IgD-negative memory B cell (primary cell): ENCODE measurements around the gene NRG3. TPM values are rescaled to one million over a fixed set of nuclear protein-coding genes. Genes with fewer than 3 reads are reported as not detected.

Experiments
- H3K27ac Mint-ChIP-seq, 3 donors: one replicate each; pipeline ENCODE4 v1.8.0; 2020 to 2022; ENCODE audit warnings: mild to moderate bottlenecking in 3 of 3, mixed read lengths in 3 of 3, moderate library complexity in 1 of 3
- H3K27me3 Mint-ChIP-seq: one replicate; pipeline ENCODE4 v1.8.0; 2021; ENCODE audit warnings: mixed read lengths
- H3K36me3 Mint-ChIP-seq: one replicate; pipeline ENCODE4 v1.8.0; 2020; ENCODE audit warnings: mild to moderate bottlenecking, mixed read lengths
- H3K4me1 Mint-ChIP-seq, 3 donors: one replicate each; pipeline ENCODE4 v1.8.0; 2020 to 2022; ENCODE audit warnings: mixed read lengths in 3 of 3, mild to moderate bottlenecking in 1 of 3
- H3K4me3 Mint-ChIP-seq, 4 donors: one replicate each; pipeline ENCODE4 v1.8.0; 2020 to 2022; ENCODE audit warnings: mild to moderate bottlenecking in 4 of 4, mixed read lengths in 4 of 4, moderate library complexity in 3 of 4
- H3K9me3 Mint-ChIP-seq, 3 donors: one replicate each; pipeline ENCODE4 v1.8.0; 2020 to 2021; ENCODE audit warnings: mixed read lengths in 3 of 3, mild to moderate bottlenecking in 1 of 3
- polyA plus RNA-seq: library from polyadenylated mRNA; unstranded; fragments of 300-500 nt; fragmentation: Illumina TruSeq; gene quantifications from one replicate; pipeline ENCODE4 v1.2.3, GENCODE V29; 2021

The NRG3 gene
- polyA plus RNA-seq, 1 donor from 2014 or later, result not detected

DNA sequence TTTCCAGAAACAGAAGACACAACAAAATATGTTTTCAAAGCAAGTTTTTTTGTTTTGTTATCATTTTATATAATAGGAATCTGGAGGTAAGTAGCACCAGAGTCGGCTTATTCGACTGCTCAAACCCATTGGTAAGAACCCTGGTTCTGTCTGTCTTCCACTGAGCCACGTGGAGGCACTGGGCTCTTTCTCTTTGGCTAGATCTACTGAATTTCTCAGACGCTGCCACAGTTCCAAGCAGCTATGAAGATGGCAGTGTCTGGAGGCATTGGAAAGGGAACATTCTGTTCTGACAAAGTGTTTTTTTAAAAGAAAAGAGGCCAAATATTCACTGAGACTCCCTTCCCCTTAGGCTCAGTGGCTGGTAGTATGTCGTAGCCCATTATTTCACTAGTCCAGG, 338.8 kb downstream of the NRG3 start:
- no peak overlapping the region for H3K27ac Mint-ChIP-seq
- H3K27me3 Mint-ChIP-seq, result no peaks in the 10 kb centered on the region
- H3K9me3 Mint-ChIP-seq, result peaks cover 0 to 2% (median 0%) of the 10 kb centered on the region in 3 donors

DNA sequence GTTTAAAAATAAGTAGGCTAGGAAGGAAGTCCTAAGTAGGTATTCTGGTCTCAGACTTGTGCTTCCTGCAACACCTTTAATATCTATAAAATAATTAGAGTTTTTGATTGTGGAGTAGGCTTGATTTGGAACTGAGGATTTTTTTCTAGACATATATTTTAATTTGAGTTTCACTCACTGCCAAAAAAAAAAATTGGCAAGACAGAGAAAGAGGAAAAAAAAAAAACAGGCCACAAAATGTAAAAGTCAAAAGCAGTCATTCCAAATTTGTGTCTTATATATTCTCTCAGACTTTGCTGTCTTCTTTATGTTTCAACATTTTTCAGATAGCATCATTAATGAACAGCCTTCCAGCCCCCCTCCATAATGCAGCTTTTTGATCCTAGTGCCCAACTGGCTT, 346.1 kb downstream of the NRG3 start:
- H3K4me1 Mint-ChIP-seq, result no peaks in the 10 kb centered on the region
- H3K4me3 Mint-ChIP-seq, result no peak overlapping the region
- H3K9me3 Mint-ChIP-seq, result peaks cover 0 to 4% (median 2%) of the 10 kb centered on the region in 3 donors
- no peaks in the 10 kb centered on the region for H3K27me3 Mint-ChIP-seq
- H3K36me3 Mint-ChIP-seq, result no peaks in the 10 kb centered on the region
- H3K27ac Mint-ChIP-seq, result no peak overlapping the region

More for the DNA sequence above, 338.8 kb downstream of the NRG3 start:
- peak overlapping the region in 1 of 4 donors; percentile 17 for H3K4me3 Mint-ChIP-seq
- no peaks in the 10 kb centered on the region for H3K36me3 Mint-ChIP-seq
- no peaks in the 10 kb centered on the region for H3K4me1 Mint-ChIP-seq

DNA sequence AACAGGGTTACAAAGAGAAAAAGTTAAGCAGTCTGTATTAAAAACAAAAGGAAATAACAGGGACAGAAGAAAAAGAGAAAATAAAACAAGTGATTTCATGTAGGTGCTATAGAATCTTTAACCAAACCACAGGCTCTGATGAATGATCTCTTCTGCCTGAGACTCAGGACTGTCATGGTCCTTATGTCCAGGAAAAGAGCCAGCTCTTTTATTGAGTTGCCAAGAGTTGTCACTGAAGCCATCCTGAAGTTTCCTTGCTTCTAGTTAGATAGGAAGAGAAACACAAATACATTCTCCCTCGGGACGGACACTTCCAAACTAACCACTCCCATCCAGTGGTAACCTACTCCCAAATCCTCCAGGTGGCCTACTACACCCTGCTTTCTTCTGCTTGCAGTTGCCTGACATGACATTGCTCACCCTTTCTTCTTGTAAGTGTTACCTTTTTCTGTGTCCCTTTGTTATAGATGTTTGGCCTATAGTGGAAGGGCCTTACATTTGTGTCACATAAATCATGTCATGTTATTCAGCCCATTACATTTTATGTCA, 346.7 kb downstream of the NRG3 start:
- no peaks in the 10 kb centered on the region for H3K27me3 Mint-ChIP-seq
- H3K36me3 Mint-ChIP-seq, result no peaks in the 10 kb centered on the region
- no peak overlapping the region for H3K4me3 Mint-ChIP-seq
- H3K9me3 Mint-ChIP-seq, result peaks cover 0 to 4% (median 2%) of the 10 kb centered on the region in 3 donors
- H3K27ac Mint-ChIP-seq, result no peak overlapping the region
- no peaks in the 10 kb centered on the region for H3K4me1 Mint-ChIP-seq

DNA sequence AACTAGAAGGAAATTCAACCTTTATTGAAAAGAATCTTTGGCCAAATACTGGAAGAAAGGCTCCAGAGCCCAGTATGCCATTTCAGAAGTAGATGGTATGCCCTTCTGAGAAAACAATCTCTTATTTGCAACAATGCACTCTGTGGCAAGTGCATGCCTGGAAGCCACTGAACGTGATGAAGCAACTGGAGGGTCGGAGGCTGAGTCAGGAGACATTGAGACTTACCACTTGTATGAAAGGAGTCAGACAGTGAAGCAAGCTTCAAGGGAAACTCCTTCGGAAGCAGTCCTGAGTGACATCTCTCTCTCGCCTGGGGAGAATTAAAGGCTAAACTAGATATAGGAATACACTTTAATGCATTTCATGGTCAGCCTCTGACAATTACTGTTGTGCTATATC, 353.7 kb downstream of the NRG3 start:
- Mint-ChIP-seq H3K9me3 (peaks cover 2 to 5% (median 5%) of the 10 kb centered on the region in 3 donors), H3K4me1 (no peaks in the 10 kb centered on the region), H3K27me3 (no peaks in the 10 kb centered on the region), H3K36me3 (no peaks in the 10 kb centered on the region), H3K4me3 (no peak overlapping the region), H3K27ac (no peak overlapping the region)

DNA sequence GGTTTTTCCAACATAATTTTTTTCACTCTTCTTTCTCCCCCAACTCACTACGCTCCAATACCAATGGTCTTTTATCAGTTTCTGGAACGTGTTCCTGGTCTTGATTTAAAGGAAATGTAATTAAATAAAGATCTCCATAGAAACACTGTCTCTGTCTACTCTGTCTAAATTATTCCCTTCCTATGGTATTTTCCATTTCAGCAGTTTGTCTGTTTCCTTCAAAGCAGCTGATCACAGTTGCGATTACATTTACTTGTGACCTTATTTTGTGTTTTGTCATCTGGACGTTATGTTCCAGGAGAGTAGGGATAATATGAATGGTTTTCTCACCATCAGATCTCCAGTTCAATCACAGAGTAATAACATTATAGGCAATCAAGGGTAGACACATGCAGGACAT, 359.2 kb downstream of the NRG3 start:
- peaks cover 2 to 11% (median 6%) of the 10 kb centered on the region in 3 donors for H3K9me3 Mint-ChIP-seq

DNA sequence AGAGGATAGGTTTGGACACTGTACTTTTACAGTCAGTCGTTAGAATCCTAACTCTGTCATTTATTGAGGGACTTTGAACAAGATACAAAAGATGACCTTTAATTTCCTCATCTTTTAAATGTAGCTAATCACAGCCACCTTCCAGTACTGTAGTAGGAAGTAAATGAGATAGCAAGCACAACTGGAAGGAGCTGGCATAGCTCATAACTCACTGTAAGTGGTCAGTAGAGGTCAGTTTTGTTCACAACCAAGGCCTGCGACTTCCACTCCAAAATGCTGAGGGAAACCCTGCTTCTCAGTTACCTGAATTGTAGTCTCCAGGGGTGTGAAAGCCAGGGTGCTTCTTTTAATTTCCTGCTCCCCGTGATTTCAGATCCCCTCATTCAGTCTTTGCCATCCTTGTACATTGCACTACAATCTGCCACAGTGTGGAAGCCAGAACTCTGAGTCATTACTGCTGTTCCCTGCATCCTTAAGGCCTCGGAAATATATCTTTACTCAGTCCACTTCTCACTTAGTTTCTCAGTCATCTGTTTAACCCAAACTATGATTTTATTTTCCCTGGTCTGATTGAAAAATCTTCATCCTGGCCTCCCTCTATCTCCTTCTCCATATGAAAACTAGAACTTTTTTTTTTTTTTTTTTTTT, 361.2 kb downstream of the NRG3 start:
- H3K36me3 Mint-ChIP-seq, result no peaks in the 10 kb centered on the region
- H3K4me3 Mint-ChIP-seq, result no peak overlapping the region

More for the DNA sequence above, 359.2 kb downstream of the NRG3 start:
- no peak overlapping the region for H3K4me3 Mint-ChIP-seq
- no peaks in the 10 kb centered on the region for H3K36me3 Mint-ChIP-seq
- H3K27me3 Mint-ChIP-seq, result no peaks in the 10 kb centered on the region
- H3K4me1 Mint-ChIP-seq, result no peaks in the 10 kb centered on the region
- no peak overlapping the region for H3K27ac Mint-ChIP-seq

DNA sequence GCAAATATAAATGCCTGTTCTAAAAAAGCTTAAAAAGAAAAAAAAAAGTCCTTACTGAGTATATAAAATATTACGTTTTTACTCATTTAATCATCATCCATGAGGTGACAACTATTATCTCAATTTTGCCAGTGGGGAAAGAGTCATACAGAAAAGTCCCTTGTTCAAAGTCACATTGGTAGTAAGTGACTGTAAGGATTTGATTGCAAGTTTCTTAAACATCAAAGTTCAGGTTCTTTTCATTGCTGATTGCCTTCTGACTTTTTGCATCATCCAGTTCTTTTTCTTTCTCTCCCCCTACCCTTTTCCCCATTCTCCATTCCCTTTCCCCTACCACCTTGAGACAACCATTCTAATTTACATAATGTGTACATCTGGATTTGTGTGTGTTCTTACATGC, 363.3 kb downstream of the NRG3 start:
- Mint-ChIP-seq H3K4me1 (no peaks in the 10 kb centered on the region), H3K27me3 (no peaks in the 10 kb centered on the region), H3K4me3 (no peak overlapping the region), H3K27ac (no peak overlapping the region), H3K36me3 (no peaks in the 10 kb centered on the region), H3K9me3 (peaks cover 2 to 7% (median 6%) of the 10 kb centered on the region in 3 donors)

More for the DNA sequence above, 361.2 kb downstream of the NRG3 start:
- no peaks in the 10 kb centered on the region for H3K4me1 Mint-ChIP-seq
- H3K27ac Mint-ChIP-seq, result no peak overlapping the region
- no peaks in the 10 kb centered on the region for H3K27me3 Mint-ChIP-seq
- H3K9me3 Mint-ChIP-seq, result peaks cover 2 to 11% (median 6%) of the 10 kb centered on the region in 3 donors

DNA sequence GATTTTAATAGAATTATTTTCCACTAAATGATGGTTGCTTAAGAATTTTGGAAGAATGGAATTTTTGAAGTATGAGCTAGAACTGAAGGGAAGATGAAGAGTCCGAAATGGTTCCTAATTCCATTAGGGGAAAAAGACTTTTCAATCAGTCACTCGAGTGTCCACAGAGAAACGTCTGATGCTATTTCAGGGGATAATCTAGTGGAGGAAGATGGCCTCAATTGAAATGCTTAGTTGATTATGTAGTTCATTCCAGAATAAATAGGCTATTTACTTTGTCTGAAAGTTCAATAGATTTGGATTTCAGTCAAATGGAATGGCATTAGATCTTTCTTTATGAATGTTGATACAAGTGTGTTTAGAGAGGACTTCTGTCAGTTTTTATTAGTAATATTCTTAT, 365.4 kb downstream of the NRG3 start:
- no peaks in the 10 kb centered on the region for H3K36me3 Mint-ChIP-seq
- H3K9me3 Mint-ChIP-seq, result peaks cover 0 to 5% (median 4%) of the 10 kb centered on the region in 3 donors
- H3K27me3 Mint-ChIP-seq, result no peaks in the 10 kb centered on the region
- H3K4me1 Mint-ChIP-seq, result no peaks in the 10 kb centered on the region
- no peak overlapping the region for H3K4me3 Mint-ChIP-seq
- H3K27ac Mint-ChIP-seq, result no peak overlapping the region

DNA sequence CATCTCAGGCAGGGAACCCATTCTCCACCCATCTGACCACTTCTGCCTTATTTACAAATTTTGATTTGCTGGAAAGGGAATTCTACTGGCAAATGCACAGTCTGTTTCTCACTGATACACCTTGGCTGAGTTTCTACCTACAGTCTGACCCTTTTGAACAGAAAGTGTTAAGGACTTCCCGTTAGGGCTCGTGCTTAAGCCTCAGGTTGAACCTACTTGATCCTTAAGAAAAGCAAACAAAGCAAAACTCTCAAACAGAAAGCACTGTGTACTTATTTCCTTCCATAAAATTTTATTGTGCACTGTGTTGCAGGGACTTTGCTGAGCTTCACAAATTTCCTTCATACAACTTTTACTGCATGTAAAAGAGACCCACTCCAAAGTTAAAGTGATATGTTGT, 367.8 kb downstream of the NRG3 start:
- Mint-ChIP-seq H3K4me1 (no peaks in the 10 kb centered on the region), H3K27me3 (no peaks in the 10 kb centered on the region), H3K4me3 (no peak overlapping the region), H3K36me3 (no peaks in the 10 kb centered on the region), H3K27ac (no peak overlapping the region), H3K9me3 (peaks cover 0 to 5% (median 2%) of the 10 kb centered on the region in 3 donors)

DNA sequence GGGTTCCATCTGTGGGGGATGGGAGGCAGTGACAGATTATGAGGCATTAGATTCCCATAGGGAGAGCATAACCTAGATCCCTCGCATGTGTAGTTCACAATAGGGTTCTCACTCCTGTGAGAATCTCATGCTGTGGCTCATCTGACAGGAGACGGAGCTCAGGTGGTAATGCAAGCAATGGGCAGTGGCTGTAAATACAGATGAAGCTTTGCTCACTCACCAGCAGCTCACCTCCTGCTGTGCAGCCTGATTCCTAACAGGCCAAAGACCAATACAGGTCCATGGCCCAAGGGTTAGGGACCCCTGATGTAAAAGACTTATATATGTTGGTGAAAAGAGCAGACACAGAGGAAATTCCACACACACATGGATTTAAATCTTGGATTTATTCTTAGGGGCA, 370.2 kb downstream of the NRG3 start:
- peaks cover 2 to 5% (median 2%) of the 10 kb centered on the region in 3 donors for H3K9me3 Mint-ChIP-seq
- H3K4me3 Mint-ChIP-seq, result no peak overlapping the region
- no peak overlapping the region for H3K27ac Mint-ChIP-seq
- H3K36me3 Mint-ChIP-seq, result no peaks in the 10 kb centered on the region
- no peaks in the 10 kb centered on the region for H3K4me1 Mint-ChIP-seq
- no peaks in the 10 kb centered on the region for H3K27me3 Mint-ChIP-seq

DNA sequence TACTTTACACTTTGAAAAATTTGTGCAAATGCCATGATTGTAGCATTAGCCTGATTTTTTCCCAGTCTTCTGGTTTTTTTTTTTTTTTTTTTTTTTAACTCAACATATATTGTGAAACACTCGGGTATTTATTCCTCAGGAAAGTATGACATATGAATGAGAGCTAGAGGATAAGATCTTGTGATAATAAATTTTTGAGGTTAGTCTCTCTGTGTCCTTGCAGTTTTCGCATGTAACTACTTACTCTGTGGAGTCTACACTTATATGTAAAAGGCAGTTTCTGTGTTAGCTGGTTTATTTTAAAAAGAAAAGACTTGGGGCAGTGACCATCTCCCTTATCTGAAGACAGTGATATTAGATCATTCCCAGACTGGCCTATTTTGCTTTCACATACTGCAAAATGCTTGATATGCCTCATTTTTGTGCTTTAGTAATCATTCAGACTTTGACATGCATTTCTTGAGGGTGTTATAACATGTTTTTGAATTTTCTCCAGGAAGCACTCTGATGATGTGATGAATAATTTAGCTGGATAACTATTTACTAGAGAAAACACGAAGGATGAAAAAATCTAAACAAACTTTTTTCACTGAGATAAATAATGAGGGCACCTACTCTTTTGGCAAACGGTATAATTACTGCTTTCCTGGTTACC, 371.0 kb downstream of the NRG3 start:
- Mint-ChIP-seq H3K4me1 (no peaks in the 10 kb centered on the region), H3K9me3 (peaks cover 2 to 5% (median 2%) of the 10 kb centered on the region in 3 donors), H3K36me3 (no peaks in the 10 kb centered on the region), H3K27ac (no peak overlapping the region), H3K27me3 (no peaks in the 10 kb centered on the region), H3K4me3 (no peak overlapping the region)

DNA sequence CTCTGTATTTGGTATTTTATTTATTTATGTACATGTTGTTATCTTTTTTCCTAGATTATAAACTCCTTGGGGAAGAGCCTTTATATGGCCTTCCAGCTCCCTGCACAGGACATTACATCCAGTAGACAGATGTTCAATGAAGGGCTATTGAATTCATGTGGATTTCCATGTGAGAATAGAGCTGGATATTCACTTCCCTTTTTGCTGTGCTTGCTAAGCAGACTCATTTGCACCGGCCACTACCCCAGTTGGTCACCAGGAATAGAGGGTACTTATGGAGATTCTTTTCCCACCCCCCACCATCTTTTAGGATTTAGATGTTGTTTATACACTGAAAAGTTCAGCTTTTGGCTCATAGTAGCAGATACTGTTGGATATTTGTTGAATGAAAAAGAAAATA, 374.1 kb downstream of the NRG3 start:
- no peak overlapping the region for H3K4me3 Mint-ChIP-seq
- H3K36me3 Mint-ChIP-seq, result no peaks in the 10 kb centered on the region
- no peaks in the 10 kb centered on the region for H3K27me3 Mint-ChIP-seq
- no peaks in the 10 kb centered on the region for H3K4me1 Mint-ChIP-seq
- no peak overlapping the region for H3K27ac Mint-ChIP-seq
- H3K9me3 Mint-ChIP-seq, result peaks cover 4 to 12% (median 5%) of the 10 kb centered on the region in 3 donors

DNA sequence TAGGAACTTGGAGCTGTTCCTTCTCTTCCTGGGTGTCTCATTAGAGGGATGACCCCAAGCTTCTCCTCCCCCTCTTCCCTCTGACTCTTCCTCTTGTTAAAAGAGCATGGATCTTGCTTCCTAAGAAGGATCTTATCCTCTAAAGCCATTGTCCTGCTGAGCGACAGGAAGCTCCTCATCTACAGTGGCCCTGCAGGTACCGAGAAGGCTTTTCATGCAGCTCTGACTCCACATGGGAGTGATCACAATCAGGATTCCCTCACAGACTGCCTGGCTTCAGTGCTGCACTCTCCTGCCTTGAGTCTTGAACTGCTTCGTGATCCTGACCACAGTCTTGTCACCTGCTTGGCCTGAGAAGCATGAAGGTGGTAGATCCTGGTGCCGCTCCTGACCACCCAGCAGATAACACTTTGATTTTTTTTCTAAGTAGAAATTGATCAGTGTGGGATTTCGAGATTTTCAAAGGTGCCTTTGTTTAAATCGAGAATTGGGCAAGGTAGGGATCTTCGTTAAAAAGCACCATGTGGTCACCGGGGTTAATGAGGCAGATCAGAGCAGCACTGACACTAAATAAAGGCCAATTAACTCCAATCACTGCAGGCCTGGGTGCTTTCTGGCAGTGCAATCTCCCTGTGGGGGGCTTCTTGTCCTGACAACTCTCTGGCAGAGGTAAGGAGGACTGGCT, 376.4 kb downstream of the NRG3 start:
- Mint-ChIP-seq H3K36me3 (no peaks in the 10 kb centered on the region), H3K4me3 (no peak overlapping the region), H3K27ac (no peak overlapping the region), H3K9me3 (peaks cover 4 to 12% (median 5%) of the 10 kb centered on the region in 3 donors), H3K27me3 (no peaks in the 10 kb centered on the region), H3K4me1 (no peaks in the 10 kb centered on the region)

DNA sequence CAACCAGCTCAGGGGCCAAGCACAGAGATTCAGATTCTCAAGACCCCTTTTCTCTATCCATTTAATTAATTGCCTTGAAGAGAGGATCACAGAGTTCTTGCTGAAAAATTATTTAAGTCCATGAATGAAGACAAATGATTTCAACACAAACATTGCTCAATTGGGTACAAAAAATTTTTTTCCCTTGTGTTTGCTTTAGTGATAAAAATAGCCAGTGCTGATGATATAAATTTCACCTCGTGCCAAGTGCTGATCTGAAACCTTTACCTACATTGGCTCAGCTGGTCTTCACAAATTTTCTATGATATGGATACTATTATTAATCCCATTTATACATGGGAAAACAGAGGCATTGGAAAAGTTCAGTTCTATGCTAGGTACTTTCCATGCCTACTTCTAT, 377.1 kb downstream of the NRG3 start:
- Mint-ChIP-seq H3K9me3 (peaks cover 2 to 13% (median 4%) of the 10 kb centered on the region in 3 donors), H3K27ac (no peak overlapping the region), H3K27me3 (no peaks in the 10 kb centered on the region), H3K4me3 (no peak overlapping the region), H3K4me1 (no peaks in the 10 kb centered on the region), H3K36me3 (no peaks in the 10 kb centered on the region)

DNA sequence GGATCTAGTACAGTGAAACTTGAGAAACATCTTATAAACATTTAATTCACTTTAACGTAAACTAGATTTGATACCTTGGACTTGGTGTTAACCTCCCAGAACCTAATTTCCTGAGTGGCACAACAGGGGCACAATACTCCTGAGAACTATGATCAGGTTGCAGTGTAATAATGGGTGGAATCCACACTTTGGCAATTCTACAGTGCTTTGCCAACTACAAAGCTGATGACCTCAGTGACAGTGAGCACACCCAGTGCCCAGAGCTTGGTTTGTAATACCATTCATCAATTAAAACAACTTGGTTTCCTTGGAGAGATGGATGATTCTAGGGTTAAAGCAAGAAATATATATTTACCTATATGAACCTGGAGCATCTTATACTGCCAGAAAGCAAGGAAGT, 379.2 kb downstream of the NRG3 start:
- Mint-ChIP-seq H3K36me3 (no peaks in the 10 kb centered on the region), H3K9me3 (peaks cover 2 to 13% (median 3%) of the 10 kb centered on the region in 3 donors), H3K4me1 (no peaks in the 10 kb centered on the region), H3K27me3 (no peaks in the 10 kb centered on the region), H3K4me3 (no peak overlapping the region), H3K27ac (no peak overlapping the region)
